Stimulated activated CD4-positive, alpha-beta T cell treated with anti-CD3 and anti-CD28 coated beads, Interleukin-15, amount 100 ng/mL, for 48 hours (primary cell): ENCODE measurements around the gene AMDHD2.
"Not testable (repeated sequence)": the region's sequence is repeated elsewhere in the genome, so short reads cannot be mapped to it uniquely, and the experiment has no call there.

ENCODE experiments used
- DNase-seq, 2 donors: peaks; one replicate each; pipeline ENCODE4 v3.0.0-alpha.2; 2020; ENCODE audit warnings: low read depth in 2 of 2

Gene AMDHD2

DNA sequence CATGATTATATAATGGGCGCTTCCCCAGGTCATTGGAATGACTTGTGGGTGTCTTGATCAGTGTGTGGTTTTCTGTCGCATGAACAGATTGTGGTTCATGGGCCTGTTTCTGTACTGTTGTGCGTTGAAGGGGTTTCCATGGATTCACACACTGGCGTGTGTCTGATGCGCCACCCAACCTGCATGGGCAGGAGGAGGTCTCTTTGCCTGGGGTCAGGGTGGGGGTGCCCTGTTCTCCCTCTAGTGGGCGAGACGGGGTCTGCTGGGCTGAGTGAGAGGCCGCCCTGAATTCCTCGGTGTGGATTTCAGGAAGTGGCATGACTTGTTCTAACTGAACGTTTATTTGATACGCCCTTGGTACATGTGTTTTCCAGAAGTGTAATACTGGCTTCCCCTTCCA lies 60.0 kb downstream of the AMDHD2 start:
- not testable (repeated sequence) for DNase-seq

- not testable (repeated sequence) for DNase-seq
Measured at GRCh38 chr16:2580818-2581217, 60.6 kb downstream of the AMDHD2 start.
